ENCODE results near the gene CASP3.
"Not testable (repeated sequence)": the region's sequence is repeated elsewhere in the genome, so short reads cannot be mapped to it uniquely, and the experiment has no call there.

Gene CASP3

DNA sequence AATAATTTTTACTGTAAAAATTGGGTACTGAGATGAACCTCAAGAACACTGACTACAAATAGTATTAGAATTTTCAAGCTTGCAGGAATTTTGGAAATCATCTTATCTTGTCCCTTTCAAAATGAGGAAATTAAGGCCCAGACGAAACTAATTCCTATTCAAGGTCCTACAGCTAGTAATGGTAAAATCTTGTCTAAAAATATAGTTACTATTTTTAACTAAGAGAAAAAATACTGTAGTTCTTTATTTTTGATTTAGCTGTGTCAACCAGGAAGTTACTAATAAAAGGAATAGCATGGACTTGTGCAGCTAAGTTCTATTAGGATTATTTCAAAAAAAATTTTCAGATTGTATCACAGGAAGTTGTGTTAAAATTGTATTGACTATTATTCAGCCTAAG is 13.0 kb upstream of the CASP3 start:
- DNase-seq: no peak

DNA sequence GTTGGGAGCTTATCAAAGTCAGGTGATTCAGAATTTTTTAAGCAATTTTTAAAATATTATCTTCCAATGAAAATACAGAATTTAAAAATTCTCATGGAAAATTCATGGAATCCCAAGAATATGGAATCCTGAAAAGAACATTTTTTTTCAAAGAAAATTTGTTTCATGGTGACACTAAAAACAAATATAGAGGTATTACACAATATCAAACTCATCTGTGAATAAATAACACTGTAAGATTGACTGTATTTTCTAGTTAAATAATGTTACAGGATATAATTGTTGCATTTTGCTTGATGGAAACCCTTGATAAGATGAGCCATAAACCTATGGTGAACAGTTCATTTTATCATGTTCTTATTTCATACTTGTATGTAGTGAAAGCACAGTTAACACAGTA is 11.7 kb upstream of the CASP3 start:
- no peak for DNase-seq

DNA sequence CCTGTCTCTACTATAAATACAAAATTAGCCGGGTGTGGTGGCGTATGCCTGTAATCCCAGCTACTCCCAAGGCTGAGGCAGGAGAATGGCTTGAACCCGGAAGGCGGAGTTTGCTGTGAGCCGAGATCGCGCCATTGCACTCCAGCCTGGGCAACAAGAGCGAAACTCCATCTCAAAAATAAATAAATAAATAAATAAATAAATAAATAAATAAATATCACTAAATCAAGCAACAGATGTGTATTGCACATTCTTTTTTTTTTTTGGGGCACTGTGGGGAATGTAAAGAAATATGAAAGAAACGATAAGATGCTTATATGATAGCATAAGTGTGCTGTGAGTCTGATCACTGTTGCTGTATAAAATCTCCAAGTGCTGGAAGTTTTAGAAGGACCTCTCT is 8.6 kb upstream of the CASP3 start:
- DNase-seq: not testable (repeated sequence)

DNA sequence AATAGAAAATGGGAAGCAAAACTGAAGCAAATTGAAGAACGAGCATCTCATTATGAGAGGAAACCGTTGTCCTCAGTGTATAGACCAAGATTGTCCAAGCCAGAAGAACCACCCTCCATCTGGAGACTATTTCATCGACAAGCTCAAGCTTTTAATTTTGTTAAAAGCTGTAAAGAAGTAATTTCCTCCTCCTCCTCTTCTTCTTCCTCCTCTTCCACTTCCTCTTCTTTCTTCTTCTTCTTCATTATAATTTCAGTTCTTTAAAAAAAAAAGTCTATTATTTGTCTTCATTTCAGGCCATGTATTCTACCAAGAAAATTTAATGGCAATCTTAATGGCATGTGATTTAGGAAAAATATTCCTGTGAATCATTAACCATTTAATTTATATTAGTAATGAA is 7.9 kb upstream of the CASP3 start:
- no peak for DNase-seq

DNA sequence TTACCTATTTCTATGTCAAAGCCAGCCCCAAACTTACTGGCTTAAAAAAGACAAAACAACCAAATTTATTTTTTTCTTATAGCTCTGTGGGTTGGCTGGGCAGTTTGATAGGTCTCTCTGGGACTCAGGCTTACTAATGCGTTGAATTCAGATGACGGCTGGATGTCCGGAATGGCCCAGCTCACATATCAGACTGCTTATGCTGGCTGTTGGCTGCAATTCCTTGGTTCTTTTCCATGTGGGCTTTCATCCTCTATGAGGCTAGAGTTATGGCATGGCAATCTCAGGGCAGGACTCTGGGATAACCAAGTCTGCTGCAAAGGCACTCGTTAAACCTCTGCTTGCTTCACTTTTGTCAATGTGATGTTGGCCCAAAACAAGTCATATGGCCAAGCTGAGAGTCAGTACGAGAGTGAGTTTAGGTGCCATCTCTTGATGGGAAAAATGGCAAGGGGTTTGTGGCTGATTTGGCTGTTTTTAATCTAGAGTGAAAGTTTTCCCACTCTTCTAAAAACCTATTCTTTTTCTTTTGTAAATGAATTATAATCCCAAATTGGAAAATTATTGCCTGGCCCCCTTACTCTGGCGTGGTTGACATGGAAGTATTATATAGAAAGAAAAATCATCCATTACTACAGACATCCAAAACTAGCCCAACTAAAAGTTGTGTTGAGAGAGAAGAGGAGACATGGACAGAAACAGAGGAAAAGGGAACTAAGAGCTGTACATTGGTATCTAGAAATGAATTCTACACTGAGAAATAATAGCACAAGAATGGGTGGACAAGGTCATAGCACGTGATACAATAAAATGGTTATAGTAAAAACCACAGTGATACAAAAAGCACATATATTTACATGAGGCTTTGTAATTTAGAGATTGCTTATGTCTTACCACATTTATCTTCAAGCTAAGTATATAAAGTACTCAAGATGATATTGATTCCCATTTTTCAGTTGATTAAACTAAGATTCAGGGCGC is 6.9 kb upstream of the CASP3 start:
- no peak for DNase-seq

DNA sequence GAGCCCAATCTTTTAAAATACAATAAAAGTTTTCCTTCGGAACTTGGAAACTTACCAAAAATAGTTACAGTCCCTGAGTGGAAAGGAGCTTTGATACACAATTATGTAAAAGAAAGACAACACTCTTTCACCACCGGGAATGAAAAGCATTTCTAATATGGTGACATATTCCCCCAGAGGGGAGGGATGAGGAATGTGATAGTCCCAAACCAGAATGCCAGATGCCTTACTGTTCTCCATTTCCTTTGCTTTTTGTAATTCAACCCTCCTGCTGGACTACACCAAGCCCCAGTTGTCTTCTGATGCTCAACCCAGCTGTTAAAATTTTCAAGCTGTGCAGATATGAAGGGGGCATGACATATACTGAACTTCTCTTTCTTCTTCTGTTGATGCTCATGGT is 4.4 kb upstream of the CASP3 start:
- no peak for DNase-seq

DNA sequence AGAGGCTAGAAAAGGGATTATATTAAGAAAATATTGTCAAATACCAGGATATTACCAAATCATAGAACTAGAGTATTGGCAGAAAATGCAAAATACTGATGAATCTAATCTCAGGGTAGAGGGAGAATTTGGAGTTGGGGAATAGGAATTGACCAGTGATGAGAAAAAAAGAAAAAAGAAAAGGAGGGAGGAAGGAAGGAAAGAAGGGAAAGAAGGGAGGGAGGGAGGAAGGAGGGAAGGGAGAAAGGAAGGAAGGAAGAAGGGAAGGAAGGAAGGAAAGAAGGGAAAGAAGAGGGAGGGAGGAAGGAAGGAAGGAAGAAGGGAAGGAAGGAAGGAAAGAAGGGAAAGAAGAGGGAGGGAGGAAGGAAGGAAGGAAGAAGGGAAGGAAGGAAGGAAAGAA is 3.4 kb upstream of the CASP3 start:
- DNase-seq: not testable (repeated sequence)

DNA sequence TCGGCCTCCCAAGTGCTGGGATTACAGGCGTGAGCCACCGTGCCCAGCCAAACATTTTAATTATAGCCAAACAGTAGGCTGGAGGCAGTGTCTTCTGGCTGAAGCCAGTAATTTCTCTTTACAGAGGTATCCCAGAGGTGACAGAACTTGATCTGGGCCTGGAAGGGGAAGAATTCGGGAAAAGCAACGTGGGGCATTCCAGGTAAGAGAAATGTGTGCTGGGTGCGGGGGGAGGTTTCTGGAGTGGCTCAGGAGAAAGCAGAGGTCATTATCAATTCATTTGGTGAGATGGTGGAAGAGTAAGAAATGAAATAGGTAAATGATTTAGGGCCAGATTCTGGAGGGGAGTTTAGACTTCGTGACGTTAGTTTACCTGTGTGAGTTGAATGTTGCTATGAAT is 2.7 kb upstream of the CASP3 start:
- no peak for DNase-seq

DNA sequence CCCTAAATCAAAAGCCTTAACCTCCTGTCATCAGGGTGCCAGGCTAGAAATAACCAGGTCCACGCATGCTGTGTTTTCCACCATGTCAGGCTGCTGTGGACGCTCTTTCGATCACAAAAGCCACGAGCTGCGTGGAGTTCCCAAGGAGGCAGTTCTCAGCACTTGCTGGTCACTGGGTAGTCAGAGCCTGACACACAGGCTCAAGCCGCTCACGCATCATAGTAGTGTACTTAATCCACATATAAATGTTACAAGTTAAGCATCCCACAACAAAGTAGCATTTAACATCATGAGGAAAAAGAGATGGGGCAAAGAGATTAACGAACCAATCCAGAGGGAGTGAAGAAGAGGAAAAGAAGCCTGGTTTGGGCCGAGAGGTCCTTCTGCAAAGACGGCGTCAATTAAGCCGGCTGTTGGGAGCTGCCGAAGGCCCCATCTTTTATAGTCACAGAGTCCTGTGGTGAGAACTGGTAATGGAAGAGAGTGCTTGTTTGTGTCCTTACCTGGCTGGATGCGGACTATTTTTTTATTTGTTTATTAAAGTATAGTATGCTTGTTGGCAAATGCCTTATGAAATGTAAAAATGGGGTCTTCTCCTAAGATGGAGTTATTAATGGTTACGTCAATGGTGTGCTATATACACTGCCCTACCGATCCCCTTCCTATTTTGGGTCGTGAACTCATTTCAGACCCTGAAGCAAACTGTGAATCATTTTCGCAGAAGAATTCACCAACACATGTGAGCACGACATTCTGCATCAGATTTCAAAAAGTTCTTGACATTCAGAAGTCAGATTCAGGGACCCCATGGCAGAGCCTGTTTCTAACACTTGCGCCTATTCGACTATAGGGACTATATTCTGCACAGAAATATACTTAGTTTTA is 966 bp upstream of the CASP3 start:
- peak in 1 of 2 experiments; percentile 49 for DNase-seq

DNA sequence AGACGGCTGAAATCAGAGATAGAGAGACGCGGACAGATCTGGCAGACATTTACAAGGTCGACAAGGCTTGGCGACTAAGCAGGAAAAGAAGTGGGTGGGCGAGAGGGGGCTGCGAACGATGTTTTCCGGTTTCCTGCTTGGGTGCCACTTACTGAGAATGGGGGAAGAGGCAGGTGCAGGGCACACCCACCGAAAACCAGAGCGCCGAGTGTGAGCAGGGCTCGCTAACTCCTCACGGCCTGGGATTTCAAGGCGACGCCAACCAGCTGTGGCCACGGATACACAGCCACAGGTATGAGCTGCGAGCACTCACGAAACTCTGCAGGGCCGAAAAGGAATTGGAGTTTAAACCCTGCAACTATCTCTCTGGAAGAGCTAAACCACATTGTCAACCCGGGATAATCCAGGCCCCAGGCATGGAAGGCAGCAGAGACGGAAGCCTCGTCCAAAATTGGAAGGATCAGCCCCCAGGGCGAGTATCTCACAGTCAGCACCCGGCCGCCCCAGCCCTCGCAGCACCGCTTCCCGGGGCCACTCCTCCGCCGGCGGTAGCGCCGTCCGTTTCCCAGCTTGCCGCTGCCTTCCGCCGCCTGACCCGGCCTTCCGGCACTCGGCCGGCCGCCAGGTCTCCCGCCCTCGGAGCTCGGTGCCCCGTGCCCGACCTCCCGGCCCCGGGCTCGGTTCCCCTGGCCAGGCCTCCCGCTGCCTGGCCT is 778 bp downstream of the CASP3 start:
- peak; percentile 18 to 60 for DNase-seq

DNA sequence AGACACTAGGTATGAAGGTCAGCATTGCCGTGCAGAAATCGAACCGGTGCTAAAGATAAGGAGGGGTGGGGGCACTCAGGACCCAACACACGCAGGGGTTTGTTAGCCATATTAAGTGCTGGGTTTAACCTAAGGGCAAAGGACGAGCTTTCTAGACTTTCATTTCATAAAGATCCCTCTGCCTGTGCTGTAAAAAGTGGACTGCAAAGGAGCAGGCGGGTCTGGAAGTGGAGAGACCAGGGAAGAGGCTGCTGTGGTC is 1.3 kb downstream of the CASP3 start:
- DNase-seq: peak in 1 of 2 experiments; percentile 32

DNA sequence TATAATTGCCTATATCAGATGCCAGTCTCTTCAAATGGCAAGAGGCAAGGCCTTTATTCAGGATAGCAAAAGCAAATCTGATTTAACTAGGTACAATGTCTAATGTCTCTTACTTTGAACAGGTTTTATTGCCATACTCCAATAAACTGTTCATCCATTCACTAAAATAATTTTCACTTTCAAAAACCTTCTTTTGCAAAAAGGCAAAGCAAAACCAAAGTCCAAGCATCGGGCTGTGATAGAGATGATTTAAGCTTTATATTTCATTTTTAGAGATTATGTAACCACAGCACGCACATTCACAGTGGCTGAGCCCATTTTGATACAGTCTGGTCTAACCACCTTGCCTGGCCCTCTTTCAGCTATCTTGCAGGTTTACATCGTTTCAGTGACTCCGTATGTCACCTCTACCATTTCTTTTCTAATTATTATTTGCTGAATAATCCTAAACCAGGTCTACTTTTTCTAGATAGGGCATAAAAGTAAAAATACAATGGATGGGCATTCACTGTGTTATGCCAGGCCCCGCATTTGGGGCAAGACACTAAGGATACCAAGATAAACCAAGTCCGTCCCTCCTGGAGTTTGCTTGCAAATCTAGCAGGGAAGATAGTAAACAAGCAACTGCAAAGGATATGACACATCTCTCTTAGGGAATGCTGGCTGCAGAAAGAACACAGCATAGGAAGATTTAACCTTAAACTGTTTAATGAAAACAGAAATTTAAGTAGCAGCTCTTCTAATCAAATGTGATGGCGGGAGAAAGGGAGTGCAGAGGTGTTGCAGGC is 1.8 kb downstream of the CASP3 start:
- no peak for DNase-seq

DNA sequence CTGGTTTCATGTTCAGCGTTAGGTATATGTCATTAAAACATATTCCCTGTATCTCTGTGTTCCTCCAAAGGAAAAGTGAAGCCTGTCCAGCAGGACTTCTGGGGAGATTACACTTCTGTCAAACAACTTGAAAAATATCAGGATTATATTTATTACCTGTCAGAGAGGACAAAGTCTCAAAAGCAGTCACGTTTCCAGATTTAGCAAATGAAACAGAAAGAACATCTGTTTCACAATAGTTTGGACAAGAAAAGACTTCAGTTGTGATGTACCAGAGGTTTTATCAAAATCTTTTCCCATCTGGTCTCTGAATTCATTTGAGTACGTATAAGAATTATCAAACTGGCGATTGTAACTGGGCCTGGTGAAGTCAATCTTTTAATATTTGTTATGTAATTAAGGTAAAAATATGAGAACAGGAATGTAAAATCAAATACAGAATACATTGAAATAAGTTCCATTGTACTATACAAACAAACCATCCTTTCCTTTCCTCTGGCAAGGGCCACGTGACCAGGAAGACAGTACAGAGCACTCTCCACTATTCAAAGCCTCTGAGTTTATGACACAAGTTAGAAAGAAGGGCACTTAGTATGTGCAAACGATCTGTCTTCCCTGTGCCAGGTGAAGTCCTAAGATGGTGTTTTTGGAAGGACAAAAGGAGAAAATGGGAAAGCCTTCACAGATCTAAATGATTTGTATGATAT is 3.2 kb downstream of the CASP3 start:
- peak in 1 of 2 experiments; percentile 38 for DNase-seq

DNA sequence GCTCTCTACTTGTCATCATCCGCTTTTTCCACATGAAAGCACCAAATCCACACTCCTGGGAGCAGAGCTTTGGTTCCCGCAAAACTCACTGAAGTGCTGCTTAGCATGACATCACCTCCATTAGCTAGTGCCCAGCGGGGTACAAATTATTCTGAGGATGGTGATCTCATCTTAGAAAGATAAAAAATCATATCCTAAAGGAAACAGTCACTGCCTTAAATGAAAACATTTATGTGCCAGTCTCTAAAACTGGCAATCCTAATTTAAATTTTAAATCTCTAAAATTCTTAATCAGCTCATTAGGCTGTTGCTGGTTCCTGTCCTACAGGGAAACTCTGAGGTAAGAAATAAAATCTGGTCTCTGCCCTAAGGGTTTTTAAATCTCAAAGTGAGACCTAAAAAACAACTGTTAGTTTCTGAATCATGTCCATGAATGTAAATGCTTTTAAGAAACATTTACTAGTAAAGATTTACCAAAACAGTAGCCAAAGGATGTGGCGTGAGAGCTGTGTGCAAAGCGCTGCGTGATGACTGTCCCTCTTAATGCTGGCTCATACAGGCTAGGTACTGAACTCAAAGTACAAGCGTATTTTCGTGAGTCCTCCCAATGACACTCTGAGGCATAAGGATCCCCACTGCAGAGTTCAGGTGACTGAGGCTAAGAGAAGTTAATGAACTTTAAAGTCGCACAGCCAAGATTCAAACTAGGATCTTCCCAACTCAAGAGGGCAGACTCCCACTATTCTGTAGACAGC is 4.5 kb downstream of the CASP3 start:
- no peak for DNase-seq

DNA sequence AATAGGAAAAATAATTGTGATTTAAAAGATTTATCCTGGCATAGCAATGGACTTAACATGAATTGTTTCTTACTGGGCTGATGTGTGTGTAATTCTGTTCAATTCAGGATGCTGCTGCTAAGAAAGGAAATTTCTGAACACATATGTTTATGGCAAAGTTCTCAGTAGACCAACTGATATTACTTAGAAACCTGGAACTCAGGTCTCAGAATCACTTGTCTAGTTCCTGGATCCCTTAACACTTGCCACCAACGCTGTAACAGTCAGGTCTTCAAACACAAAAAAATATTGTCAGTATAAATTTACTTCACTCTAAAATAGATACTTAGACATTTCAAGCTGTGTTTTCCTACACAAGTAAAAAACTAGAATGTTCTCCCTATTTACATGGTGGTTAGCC is 5.5 kb downstream of the CASP3 start:
- no peak for DNase-seq

DNA sequence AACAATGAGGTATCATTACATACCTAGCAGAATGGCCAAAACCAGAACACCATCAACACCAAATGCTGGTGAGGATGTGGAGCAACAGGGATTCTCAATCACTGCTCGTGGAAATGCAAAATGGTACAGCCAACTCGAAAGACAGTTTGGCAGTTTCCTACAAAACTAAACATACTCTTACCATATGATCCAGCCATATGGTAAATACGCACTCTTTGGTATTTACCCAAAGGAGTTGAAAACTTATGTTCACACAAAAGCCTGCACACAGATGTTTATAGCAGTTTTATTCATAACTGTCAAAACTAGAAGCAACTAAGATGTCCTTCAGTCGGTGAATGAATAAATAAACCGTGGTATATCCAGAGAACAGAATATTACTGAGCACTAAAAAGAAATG is 7.8 kb downstream of the CASP3 start:
- no peak for DNase-seq

DNA sequence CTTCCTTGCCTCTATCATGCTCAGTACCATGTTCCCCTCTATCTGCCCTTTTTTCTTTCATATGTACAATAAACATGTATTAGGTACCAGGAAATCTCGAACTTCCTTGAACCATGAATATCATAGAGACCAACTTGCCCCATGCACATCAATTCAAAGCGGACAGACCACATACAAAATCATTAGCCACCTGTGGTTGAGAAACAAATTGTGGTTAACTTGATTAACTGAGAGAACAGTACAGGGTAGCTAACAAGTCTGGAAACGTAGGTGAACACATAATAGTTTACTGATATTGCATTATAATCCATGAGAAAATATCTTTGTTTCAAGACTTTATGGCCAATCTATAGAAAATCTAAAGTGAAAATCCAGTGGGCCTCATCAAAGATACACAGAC is 8.2 kb downstream of the CASP3 start:
- peak in 1 of 2 experiments; percentile 17 for DNase-seq

DNA sequence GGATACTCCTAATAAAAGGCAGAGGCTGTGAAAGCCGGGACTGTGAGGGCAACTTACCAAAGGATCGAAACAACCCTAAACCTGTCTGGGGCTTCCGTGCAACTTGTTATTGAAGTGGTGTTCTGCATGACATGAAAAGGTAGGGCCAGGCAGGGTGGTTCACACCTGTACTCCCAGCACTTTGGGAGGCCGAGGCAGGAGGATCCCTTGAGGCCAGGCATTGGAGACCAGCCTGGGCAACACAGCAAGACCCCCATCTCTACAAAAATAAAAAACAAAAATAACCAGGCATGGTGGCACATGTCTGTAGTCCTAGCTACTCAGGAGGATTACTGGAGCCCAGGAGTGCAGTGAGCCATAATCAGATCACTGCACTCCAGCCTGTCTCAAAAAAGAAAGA is 12.3 kb downstream of the CASP3 start:
- DNase-seq: no peak

DNA sequence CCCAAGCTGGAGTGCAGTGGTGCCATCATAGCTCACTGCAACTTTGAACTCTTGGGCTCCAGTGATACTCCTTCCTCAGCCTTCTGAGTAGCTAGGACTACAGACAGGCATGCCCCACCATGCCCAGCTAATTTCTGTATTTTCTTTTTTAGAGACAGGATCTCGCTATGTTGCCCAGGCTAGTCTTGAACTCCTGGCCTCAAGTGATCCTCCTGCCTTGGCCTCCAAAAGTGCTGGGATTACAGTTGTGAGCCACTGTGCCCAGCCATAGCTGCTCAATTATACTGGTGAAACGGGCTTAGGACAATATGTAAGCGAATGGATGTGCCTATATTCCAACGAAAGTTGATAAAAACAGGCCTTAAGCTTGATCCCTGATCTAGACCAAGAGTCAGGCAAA is 13.1 kb downstream of the CASP3 start:
- DNase-seq: no peak

DNA sequence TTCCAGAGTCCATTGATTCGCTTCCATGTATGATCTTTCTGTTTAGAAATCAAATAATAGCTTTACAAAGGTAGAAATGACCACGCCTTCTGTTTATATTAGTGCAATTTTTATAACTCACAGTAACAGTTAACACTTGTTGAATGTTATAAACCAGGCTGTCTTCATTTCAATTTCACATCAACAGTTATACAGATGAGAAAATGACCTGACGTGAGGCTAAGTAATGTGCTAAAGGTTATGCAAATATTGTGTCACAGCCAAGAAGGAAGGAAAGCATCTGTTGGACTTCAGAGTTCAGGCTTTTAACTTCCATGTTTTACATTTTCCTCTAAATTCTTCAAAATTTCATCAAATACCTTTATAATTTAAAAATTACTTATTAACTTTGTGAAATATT is 13.9 kb downstream of the CASP3 start:
- DNase-seq: no peak

DNA sequence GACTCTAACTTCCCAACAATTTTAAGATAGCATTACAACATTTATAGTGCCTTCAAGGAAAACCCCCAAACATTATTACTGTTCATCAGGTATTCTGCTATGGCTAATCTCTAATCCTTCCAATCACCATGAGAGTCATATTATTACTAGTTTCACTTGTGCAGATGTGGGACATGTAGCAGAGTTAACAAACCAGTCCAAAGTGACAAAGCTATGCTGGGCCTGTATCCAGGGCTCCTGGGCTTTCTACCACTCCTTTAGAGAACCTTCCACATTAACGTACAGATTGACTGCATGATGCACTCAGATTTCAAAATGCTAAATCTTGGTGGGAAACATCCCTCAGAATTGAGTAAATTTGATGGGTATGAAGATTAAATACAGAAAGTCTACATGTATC is 16.4 kb downstream of the CASP3 start:
- no peak for DNase-seq
